A549 (cell line): ENCODE data around the gene AP3S2.
"Not testable (repeated sequence)": the region's sequence is repeated elsewhere in the genome, so short reads cannot be mapped to it uniquely, and the experiment has no call there.

Experiments
- CTCF ChIP-seq: fragments of >200 bp; sonication (Bioruptor Twin); formaldehyde crosslinking; IDR thresholded peaks from 3 replicates; pipeline ENCODE4 v1.5.1; 2016
- EHMT2 ChIP-seq: fragments of 200-600 bp; sonication (generic); IDR thresholded peaks from 2 replicates; pipeline ENCODE4 v1.6.1; 2016; ENCODE audit warnings: antibody characterized with exemption, low read depth, mild to moderate bottlenecking, moderate library complexity
- HOXA7 ChIP-seq: fragments of 250-450 bp; sonication (Bioruptor Pico); IDR thresholded peaks from 2 replicates; pipeline ENCODE4 v1.5.0; 2020; ENCODE audit warnings: mild to moderate bottlenecking, moderate library complexity
- KDM5A ChIP-seq: fragments of 200-600 bp; sonication (generic); IDR thresholded peaks from 2 replicates; pipeline ENCODE4 v1.6.1; 2016; ENCODE audit warnings: antibody characterized with exemption, mild to moderate bottlenecking
- RAD21 ChIP-seq, 2 experiments: fragments of >200 bp in 1 of 2; sonication (Bioruptor Twin) in 1 of 2; formaldehyde crosslinking in 1 of 2; IDR thresholded peaks in 1 of 2; conservative IDR thresholded peaks in 1 of 2; 2 replicates in 1 of 2; 3 replicates in 1 of 2; pipeline ENCODE4 v1.6.1; 2012 to 2018; ENCODE audit warnings: inconsistent platforms in 1 of 2
- RFX5 ChIP-seq: fragments of 450-650 bp; IDR thresholded peaks from 2 replicates; pipeline ENCODE4 v1.7.1; 2014; ENCODE audit warnings: antibody characterized with exemption, mild to moderate bottlenecking, moderate library complexity
- TP53 ChIP-seq: fragments of 250-450 bp; sonication (Bioruptor Pico); IDR thresholded peaks from 2 replicates; pipeline ENCODE4 v1.5.0; 2021; ENCODE audit warnings: mild to moderate bottlenecking, moderate library complexity

GRCh38 chr15:89885179-89885578, 8.6 kb downstream of the AP3S2 start:
- not testable (repeated sequence) for TF ChIP-seq RFX5; RAD21 (conservative IDR thresholded peaks at IDR 0.05 in 1 of 2, IDR thresholded peaks at IDR 0.05 in 1 of 2); EHMT2; KDM5A; HOXA7 (CRISPR knock-in tag); CTCF; TP53 (CRISPR knock-in tag)
